HEK293T (cell line): ENCODE data around the gene NEUROD2.

Source experiments
- ARNT ChIP-seq: fragments of 450-650 bp; IDR thresholded peaks from 2 replicates; pipeline ENCODE4 v1.6.1; 2017; ENCODE audit warnings: mild to moderate bottlenecking
- BHLHE40 ChIP-seq: fragments of 450-650 bp; IDR thresholded peaks from 2 replicates; pipeline ENCODE4 v1.6.1; 2016; ENCODE audit warnings: mild to moderate bottlenecking, moderate library complexity, borderline replicate concordance
- CTBP1 ChIP-seq: fragments of 450-650 bp; IDR thresholded peaks from 2 replicates; pipeline ENCODE4 v1.6.1; 2016; ENCODE audit warnings: borderline replicate concordance
- FOXA1 ChIP-seq: fragments of 450-650 bp; IDR thresholded peaks from 2 replicates; pipeline ENCODE4 v1.6.1; 2016; ENCODE audit warnings: mild to moderate bottlenecking
- FOXK2 ChIP-seq: fragments of 450-650 bp; IDR thresholded peaks from 2 replicates; pipeline ENCODE4 v1.6.1; 2016; ENCODE audit warnings: mild to moderate bottlenecking
- FOXM1 ChIP-seq: fragments of 450-650 bp; IDR thresholded peaks from 2 replicates; pipeline ENCODE4 v1.6.1; 2017; ENCODE audit warnings: mild to moderate bottlenecking, borderline replicate concordance
- HDGF ChIP-seq: fragments of 450-650 bp; IDR thresholded peaks from 2 replicates; pipeline ENCODE4 v1.6.1; 2017; ENCODE audit warnings: antibody characterized with exemption, borderline replicate concordance
- L3MBTL2 ChIP-seq: fragments of 450-650 bp; conservative IDR thresholded peaks from 2 replicates; pipeline ENCODE4 v1.6.1; 2016; ENCODE audit warnings: mild to moderate bottlenecking
- NFRKB ChIP-seq: fragments of 450-650 bp; IDR thresholded peaks from 2 replicates; pipeline ENCODE4 v1.6.1; 2016; ENCODE audit warnings: mild to moderate bottlenecking, moderate library complexity
- SP1 ChIP-seq: fragments of 450-650 bp; IDR thresholded peaks from 2 replicates; pipeline ENCODE4 v1.6.1; 2017
- SUZ12 ChIP-seq: fragments of 450-650 bp; IDR thresholded peaks from 2 replicates; pipeline ENCODE4 v1.6.1; 2016; ENCODE audit warnings: mild to moderate bottlenecking

DNA sequence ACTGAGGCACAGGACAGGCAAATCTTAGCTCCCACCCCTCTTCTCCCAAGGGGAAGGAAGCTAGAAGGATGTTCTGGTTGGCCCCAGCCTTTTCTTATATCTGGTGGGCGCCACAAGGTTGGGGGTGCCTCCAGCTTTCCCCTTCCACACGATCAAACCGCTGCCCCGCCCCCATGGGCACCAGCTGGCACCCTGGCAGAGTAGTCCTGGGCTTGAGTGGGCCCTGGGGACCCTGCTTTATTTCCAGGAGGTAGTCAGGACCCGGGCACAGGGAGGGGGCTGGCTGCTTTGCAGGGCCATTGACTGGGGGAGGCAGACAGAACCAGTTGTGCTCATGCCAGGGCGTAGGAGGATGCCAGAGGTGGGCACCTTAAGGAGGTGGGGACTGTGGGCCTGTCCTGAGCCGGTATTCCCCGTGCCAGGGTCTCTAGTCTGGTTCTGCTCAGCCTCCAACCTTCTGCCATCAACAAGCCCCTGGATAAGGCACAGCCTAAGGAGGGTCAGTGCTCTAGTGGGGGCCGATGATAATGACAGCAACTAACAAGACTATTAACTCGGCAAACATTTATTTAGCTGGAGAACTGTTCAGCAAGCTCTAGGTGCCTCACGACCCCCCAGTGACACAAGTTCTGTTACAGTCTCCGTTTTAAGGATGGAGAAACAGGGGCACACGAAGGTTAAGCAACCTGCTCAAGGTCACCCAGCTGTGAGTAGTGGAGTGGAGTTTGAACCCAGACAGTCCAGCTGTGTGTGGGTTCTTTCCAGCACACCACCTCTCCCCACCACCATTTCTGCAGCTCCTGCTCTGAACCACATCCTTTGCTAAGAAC, 11.5 kb upstream of the NEUROD2 start:
- TF ChIP-seq L3MBTL2 = no peak
- TF ChIP-seq SUZ12 = no peak
- no peak for TF ChIP-seq NFRKB
- no peak for TF ChIP-seq SP1
- TF ChIP-seq BHLHE40 = no peak
- TF ChIP-seq HDGF = no peak
- no peak for TF ChIP-seq CTBP1
- TF ChIP-seq FOXK2 = no peak
- TF ChIP-seq FOXA1 = no peak
- no peak for TF ChIP-seq FOXM1
- no peak for TF ChIP-seq ARNT
